22Rv1 (cell line): Measurements from ENCODE around the gene C6orf163.

Experiments used
- H3K27ac ChIP-seq: fragments of 450-650 bp; 2 replicates; pipeline ENCODE4 v1.5.1; 2017
- CTCF ChIP-seq: fragments of 450-650 bp; IDR thresholded peaks from 2 replicates; pipeline ENCODE4 v1.5.1; 2017; ENCODE audit warnings: mild to moderate bottlenecking
- ZFX ChIP-seq: fragments of 450-650 bp; IDR thresholded peaks from 2 replicates; pipeline ENCODE4 v1.6.1; 2017; ENCODE audit warnings: antibody characterized with exemption, borderline replicate concordance

Gene C6orf163

GRCh38 chr6:87375315-87375714 is 30.7 kb downstream of the C6orf163 start:
- no peak for TF ChIP-seq CTCF
- TF ChIP-seq ZFX = no peak
- H3K27ac ChIP-seq = no peak overlapping the region

- TF ChIP-seq CTCF = no peak
Observed at GRCh38 chr6:87376643-87377042, 32.0 kb downstream of the C6orf163 start.

GRCh38 chr6:87378947-87379346 is 34.3 kb downstream of the C6orf163 start:
- H3K27ac ChIP-seq = no peak overlapping the region
- TF ChIP-seq ZFX (no peak), CTCF (no peak)

More at GRCh38 chr6:87376643-87377042, 32.0 kb downstream of the C6orf163 start:
- no peak overlapping the region for H3K27ac ChIP-seq

- TF ChIP-seq ZFX = no peak
- no peak for TF ChIP-seq CTCF
- no peak overlapping the region for H3K27ac ChIP-seq
Observed at GRCh38 chr6:87382861-87383260, 38.2 kb downstream of the C6orf163 start.

- no peak overlapping the region for H3K27ac ChIP-seq
- no peak for TF ChIP-seq ZFX
- TF ChIP-seq CTCF = no peak
Observed at GRCh38 chr6:87384038-87384437, 39.4 kb downstream of the C6orf163 start.

GRCh38 chr6:87384449-87384848 is 39.8 kb downstream of the C6orf163 start:
- TF ChIP-seq ZFX (no peak), CTCF (no peak)
- H3K27ac ChIP-seq = no peak overlapping the region

GRCh38 chr6:87391334-87391733 is 46.7 kb downstream of the C6orf163 start:
- no peak overlapping the region for H3K27ac ChIP-seq
- TF ChIP-seq CTCF = peak; percentile 61
- TF ChIP-seq ZFX = no peak
